HG03571 (cell line): ENCODE measurements around the gene CREB3L1.

Source experiments
- ATAC-seq: cut with Tn5 transposase; IDR thresholded peaks from one replicate; pipeline ENCODE4 v1.9.1; 2021; ENCODE audit not compliant: unreplicated experiment

The CREB3L1 gene

DNA sequence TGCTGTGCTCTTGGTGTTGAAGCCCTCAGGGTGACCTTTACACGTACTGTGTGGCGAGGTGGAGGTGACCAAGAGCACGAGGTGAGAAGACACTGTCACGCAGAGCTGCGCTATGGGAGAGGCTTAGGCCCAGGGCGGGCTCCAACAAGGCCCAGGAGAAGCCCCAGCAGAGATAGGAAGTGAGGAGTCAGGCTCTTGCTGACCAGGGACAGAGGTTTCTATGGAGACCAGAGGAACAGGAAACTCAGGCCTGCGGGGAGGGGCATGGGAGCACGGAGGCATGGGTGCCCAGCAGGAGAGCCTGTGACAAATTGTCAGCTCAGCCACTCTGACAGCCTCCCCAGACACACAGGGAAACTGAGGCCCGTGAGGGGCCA, 85.6 kb downstream of the CREB3L1 start:
- no peak for ATAC-seq

DNA sequence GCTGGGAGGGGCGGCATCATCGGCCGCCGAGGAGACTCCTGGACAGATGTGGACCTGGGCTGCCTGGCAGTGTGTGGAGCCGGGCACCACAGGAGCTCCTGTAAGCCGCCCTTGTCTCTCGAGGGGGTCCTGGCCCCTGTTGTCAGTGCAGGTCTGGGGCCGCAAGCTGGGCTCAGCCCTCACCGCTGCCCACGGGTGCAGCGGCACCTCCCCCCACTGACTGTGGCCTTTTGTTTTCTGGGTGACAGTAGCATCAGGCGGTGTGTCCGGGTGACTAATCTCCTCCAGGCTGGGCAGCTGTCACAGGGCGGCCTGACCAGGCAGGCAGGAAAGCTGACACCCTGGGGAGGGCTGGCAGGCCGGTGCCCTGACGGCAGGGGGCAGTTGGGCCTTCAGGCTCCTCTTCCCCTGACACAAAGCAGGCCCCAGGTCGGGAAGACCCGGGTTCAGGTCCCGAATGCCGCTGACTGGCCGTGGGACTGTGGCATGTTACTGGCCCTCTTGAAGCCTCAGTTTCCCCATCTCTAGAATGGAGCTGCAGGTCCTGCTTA, 86.1 kb downstream of the CREB3L1 start:
- ATAC-seq: no peak

DNA sequence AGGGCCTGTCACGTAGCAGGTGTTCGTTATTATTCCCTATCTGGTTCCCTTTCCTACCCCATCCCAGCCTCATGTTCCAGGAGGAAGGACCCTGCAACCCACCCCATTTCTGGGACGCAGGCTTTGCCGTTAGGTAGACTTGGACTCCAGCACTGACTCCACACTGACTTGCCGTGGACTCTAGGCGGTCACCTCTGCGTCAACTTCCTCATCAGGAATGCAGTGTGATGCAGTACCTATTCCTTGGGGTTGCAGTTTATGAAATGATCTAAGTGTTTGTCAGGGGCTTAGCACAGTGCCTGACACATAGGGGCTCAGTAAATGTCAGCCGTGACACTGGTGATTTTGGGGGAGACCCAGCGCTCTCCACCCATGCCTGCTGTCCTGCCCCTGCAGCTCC, 86.6 kb downstream of the CREB3L1 start:
- ATAC-seq: no peak

DNA sequence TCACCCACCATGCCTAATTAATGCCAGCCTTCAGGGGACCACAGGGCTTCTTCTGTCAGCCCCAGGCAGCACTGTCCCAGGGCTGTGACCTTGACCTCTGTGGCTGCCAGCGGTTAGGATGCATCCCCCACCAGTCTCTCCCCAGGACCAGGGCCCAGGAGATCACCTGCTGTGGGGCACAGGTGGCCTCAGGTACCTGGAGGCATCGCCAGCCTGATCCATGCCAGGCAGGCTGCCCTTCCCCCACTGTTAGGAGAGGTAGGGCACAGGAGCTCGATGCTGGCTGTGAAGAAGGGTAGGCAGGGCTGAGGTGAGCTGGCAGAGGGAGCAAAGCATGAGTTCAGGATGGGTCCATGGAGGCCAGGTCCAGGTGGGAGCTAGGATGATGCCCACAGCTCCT, 87.3 kb downstream of the CREB3L1 start:
- ATAC-seq: no peak

DNA sequence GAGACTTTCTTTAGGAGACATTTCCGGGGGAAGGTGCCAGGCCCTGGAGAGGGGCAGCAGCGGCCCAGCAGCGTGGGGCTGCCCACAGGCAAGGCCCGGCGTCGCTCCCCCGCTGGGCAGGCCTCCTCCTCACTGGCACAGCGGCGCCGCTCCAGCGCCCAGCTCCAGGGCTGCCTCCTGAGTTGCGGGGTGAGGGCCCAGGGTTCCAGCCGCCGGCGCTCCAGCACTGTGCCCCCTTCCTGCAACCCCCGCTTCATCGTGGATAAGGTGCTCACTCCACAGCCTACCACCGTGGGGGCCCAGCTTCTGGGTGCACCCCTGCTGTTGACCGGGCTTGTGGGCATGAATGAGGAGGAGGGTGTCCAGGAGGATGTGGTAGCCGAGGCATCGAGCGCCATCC, 88.8 kb downstream of the CREB3L1 start:
- ATAC-seq: no peak

DNA sequence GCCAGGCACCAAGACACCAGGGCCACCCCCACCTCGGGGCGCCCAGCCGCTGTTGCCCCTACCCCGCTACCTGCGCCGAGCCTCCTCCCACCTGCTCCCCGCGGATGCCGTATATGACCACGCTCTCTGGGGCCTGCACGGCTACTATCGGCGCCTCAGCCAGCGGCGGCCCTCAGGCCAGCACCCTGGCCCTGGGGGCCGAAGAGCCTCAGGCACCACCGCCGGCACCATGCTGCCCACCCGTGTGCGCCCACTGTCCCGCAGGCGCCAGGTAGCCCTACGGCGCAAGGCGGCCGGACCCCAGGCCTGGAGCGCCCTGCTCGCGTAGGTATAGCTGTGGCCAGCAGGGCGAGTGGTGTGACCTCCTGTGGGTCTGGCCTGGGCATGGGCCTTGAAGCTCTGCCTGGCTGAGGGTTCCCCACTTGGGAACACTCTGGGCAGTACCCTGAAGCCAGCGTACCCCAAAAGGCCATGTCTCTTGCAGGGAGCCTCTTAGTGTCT, 89.2 kb downstream of the CREB3L1 start:
- no peak for ATAC-seq

DNA sequence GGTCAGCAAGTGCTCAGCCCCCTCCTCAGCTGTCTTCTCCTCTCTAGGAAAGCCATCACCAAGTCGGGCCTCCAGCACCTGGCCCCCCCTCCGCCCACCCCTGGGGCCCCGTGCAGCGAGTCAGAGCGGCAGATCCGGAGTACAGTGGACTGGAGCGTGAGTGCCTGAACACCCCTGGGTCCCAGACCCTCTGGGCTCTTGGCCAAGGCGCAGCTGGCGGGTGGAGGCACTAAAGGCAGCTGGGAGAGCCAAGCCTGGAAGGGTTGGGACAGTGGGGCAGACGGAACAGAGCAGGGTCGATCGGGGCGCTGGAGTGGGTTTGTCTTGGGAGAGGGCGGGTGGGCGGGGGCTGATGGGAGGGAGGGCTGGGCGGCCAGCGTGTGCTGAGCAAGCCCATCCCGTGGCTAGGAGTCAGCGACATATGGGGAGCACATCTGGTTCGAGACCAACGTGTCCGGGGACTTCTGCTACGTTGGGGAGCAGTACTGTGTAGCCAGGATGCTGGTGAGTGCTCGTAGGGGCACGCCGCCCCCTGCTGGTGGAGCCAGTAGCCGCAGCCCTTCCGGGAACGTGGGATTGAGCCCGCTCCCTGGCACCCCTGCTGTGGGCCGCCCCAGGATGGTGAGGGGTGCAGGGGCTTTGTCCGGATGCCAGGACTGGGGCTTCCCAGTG, 89.9 kb downstream of the CREB3L1 start:
- peak; percentile 61 for ATAC-seq

DNA sequence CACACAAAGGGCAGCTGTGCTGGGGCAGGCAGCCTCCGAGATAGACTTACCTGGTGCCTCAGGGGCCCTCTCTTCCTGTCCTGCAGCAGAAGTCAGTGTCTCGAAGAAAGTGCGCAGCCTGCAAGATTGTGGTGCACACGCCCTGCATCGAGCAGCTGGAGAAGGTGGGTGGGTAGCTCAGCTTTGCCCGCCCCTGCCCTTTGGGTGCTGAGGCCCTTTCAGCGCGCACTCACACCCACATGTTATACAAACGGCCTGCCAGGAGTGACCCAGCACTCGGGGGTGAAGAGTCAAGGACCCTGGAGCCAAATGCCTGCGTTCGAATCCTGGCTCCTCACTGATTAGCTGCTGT, 90.4 kb downstream of the CREB3L1 start:
- ATAC-seq: no peak

DNA sequence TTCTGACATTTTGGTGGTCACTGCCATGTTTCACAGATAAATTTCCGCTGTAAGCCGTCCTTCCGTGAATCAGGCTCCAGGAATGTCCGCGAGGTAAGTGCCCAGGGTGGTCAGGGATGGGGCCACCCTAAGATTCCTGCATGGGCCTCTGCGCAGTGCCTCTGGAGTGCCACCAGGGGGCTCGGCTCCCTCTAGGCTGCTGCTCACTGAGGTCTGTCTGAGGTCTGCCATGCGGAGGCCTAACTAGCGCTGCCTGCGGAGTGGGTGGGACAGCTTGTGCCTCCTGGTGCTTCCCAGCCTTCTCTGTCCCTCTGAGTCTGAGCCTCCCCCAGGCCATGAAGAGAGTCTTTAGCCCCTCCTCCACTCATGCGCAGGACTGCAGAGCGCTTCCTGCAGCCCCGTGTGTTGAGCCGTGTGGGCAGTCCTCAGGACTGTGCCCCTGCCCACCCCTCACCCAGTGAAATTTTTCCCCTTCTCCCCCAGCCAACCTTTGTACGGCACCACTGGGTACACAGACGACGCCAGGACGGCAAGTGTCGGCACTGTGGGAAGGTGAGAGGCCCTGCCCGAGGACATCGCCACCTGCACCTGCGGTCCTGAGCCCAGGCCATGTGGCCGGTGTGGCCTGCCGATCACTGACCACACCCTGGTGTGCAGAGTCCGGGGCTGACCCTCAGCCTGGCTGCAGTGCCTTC, 92.1 kb downstream of the CREB3L1 start:
- ATAC-seq: no peak

DNA sequence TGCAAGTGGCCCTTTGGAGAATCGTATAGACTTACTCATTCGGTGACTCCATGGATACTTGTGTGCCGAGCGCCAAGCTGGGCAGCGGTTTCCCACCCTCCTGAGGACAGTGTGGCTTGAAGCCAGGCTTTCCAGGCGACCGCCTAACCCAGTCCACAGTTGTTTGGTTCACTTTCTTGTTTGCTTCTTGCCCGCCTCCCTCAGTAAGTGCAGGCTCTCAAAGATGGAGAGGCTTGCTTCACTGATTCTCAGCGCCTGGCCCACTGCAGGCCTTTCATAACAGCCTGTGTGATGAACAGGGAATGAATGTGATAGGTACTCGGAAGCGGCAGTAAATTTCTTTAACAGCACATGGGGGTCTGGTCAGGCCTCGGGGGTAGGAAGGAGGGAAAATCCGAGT, 92.8 kb downstream of the CREB3L1 start:
- no peak for ATAC-seq
